GM12878 (cell line): Measurements from ENCODE around the gene F2RL1.

Experiments
- CHD2 ChIP-seq: IDR thresholded peaks from 2 replicates; pipeline ENCODE4 v1.6.1; 2011; ENCODE audit warnings: low read depth, low read length, improper control_type of control experiment, borderline replicate concordance
- CTCF ChIP-seq, 3 experiments: IDR thresholded peaks in 2 of 3; conservative IDR thresholded peaks in 1 of 3; 2 replicates each; pipeline ENCODE4 v1.5.1; 2011; ENCODE audit warnings: low read depth in 3 of 3, low read length in 3 of 3, mild to moderate bottlenecking in 3 of 3, control low read depth in 2 of 3, moderate library complexity in 2 of 3, inconsistent platforms in 1 of 3, mixed read lengths in 1 of 3; ENCODE audit not compliant: control insufficient read depth in 2 of 3, insufficient read depth in 1 of 3; ENCODE audit errors: extremely low read depth in 1 of 3
- E2F4 ChIP-seq: IDR thresholded peaks from 2 replicates; pipeline ENCODE4 v1.6.1; 2012; ENCODE audit warnings: low read depth, low read length, improper control_type of control experiment
- NRF1 ChIP-seq: conservative IDR thresholded peaks from 2 replicates; pipeline ENCODE4 v1.6.1; 2011; ENCODE audit warnings: mild to moderate bottlenecking, low read depth, low read length, improper control_type of control experiment
- PAX5 ChIP-seq: IDR thresholded peaks from 2 replicates; pipeline ENCODE4 v1.6.1; 2011; ENCODE audit warnings: low read depth, low read length, borderline replicate concordance
- SIX5 ChIP-seq: IDR thresholded peaks from 2 replicates; pipeline ENCODE4 v1.6.1; 2011; ENCODE audit warnings: mild to moderate bottlenecking, low read depth, low read length, moderate library complexity; ENCODE audit not compliant: severe bottlenecking
- SP1 ChIP-seq: IDR thresholded peaks from one replicate; pipeline ENCODE4 v1.6.1; 2011; ENCODE audit warnings: low read depth, low read length
- ZBED1 ChIP-seq: IDR thresholded peaks from 2 replicates; pipeline ENCODE4 v1.6.1; 2016; ENCODE audit warnings: borderline replicate concordance
- TF ChIP-seq, protein P1 (sequence below): IDR thresholded peaks from 2 replicates; pipeline ENCODE4 v1.6.1; 2011; ENCODE audit warnings: borderline replicate concordance, low read depth, mild to moderate bottlenecking, moderate library complexity, mixed read lengths, low read length; ENCODE audit not compliant: insufficient read depth; ENCODE audit errors: extremely low read length
- TF ChIP-seq, protein P2 (sequence below): IDR thresholded peaks from 2 replicates; pipeline ENCODE4 v1.6.1; 2011; ENCODE audit warnings: low read depth, mild to moderate bottlenecking, low read length, moderate library complexity, borderline replicate concordance; ENCODE audit errors: extremely low read depth

GRCh38 chr5:76866503-76866902 is 47.7 kb downstream of the F2RL1 start:
- TF ChIP-seq NRF1 (no peak), PAX5 (no peak), CTCF (IDR thresholded peaks at IDR 0.05 in 2 of 3, conservative IDR thresholded peaks at IDR 0.05 in 1 of 3; ENCODE audit: control insufficient read depth in 2 of 3, extremely low read depth in 1 of 3, insufficient read depth in 1 of 3, low read depth in 3 of 3, low read length in 3 of 3) (no peak), E2F4 (no peak), SIX5 (no peak), SP1 (no peak), ZBED1 (no peak), CHD2 (no peak)
- TF ChIP-seq, protein P1, sequence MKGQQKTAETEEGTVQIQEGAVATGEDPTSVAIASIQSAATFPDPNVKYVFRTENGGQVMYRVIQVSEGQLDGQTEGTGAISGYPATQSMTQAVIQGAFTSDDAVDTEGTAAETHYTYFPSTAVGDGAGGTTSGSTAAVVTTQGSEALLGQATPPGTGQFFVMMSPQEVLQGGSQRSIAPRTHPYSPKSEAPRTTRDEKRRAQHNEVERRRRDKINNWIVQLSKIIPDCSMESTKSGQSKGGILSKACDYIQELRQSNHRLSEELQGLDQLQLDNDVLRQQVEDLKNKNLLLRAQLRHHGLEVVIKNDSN: no peak
- TF ChIP-seq, protein P2, sequence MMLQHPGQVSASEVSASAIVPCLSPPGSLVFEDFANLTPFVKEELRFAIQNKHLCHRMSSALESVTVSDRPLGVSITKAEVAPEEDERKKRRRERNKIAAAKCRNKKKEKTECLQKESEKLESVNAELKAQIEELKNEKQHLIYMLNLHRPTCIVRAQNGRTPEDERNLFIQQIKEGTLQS: no peak
